Uterus (tissue), 2 donors: Measurements from ENCODE around the gene SOCS7.

Experiments used
- CTCF ChIP-seq, 4 experiments: fragments of 200-600 bp in 2 of 4; fragments of 450-650 bp in 2 of 4; sonication (generic) in 2 of 4; IDR thresholded peaks; one replicate each; pipeline ENCODE4 v1.5.1; 2016 to 2019; ENCODE audit warnings: antibody characterized with exemption in 4 of 4, mild to moderate bottlenecking in 2 of 4, moderate library complexity in 1 of 4
- POLR2A ChIP-seq, 2 donors: fragments of 450-650 bp; IDR thresholded peaks; one replicate each; pipeline ENCODE4 v1.6.1; 2016; ENCODE audit warnings: antibody characterized with exemption in 2 of 2, mild to moderate bottlenecking in 1 of 2, moderate library complexity in 1 of 2

GRCh38 chr17:38361694-38362465, 10.2 kb downstream of the SOCS7 start:
- TF ChIP-seq POLR2A (IDR thresholded peaks at IDR 0.05) (no peak), CTCF (IDR thresholded peaks at IDR 0.05) (no peak)
